ENCODE results near the gene CCDC180. TPM values are rescaled to one million over a fixed set of nuclear protein-coding genes. Genes with fewer than 3 reads are reported as not detected.

The CCDC180 gene
- total RNA-seq, 1 donor from 2014 or later, result 12.5 TPM

- Mint-ChIP-seq H3K36me3 (ENCODE audit: insufficient read depth) (peaks cover 2% of the 10 kb centered on the region), H3K27me3 (no peaks in the 10 kb centered on the region), H3K4me3 (ENCODE audit: low read depth) (no peak overlapping the region), H3K27ac (no peak overlapping the region), H3K4me1 (ENCODE audit: low read depth) (peaks cover 2% of the 10 kb centered on the region), H3K9me3 (ENCODE audit: low read depth) (no peaks in the 10 kb centered on the region)
- DNase-seq (ENCODE audit: low spot score, unreplicated experiment), result no peak
- TF ChIP-seq, protein P1, sequence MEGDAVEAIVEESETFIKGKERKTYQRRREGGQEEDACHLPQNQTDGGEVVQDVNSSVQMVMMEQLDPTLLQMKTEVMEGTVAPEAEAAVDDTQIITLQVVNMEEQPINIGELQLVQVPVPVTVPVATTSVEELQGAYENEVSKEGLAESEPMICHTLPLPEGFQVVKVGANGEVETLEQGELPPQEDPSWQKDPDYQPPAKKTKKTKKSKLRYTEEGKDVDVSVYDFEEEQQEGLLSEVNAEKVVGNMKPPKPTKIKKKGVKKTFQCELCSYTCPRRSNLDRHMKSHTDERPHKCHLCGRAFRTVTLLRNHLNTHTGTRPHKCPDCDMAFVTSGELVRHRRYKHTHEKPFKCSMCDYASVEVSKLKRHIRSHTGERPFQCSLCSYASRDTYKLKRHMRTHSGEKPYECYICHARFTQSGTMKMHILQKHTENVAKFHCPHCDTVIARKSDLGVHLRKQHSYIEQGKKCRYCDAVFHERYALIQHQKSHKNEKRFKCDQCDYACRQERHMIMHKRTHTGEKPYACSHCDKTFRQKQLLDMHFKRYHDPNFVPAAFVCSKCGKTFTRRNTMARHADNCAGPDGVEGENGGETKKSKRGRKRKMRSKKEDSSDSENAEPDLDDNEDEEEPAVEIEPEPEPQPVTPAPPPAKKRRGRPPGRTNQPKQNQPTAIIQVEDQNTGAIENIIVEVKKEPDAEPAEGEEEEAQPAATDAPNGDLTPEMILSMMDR (IDR thresholded peaks at IDR 0.05; ENCODE audit: unreplicated experiment), result no peak
Observed at GRCh38 chr9:97354637-97355036, 47.2 kb downstream of the CCDC180 start.

GRCh38 chr9:97357056-97357455 is 49.6 kb downstream of the CCDC180 start:
- peaks cover 2% of the 10 kb centered on the region for H3K4me1 Mint-ChIP-seq (ENCODE audit: low read depth)
- no peak for DNase-seq (ENCODE audit: low spot score, unreplicated experiment)
- H3K4me3 Mint-ChIP-seq (ENCODE audit: low read depth), result no peak overlapping the region
- TF ChIP-seq, protein P1 (IDR thresholded peaks at IDR 0.05; ENCODE audit: unreplicated experiment), result no peak
- H3K27ac Mint-ChIP-seq, result no peak overlapping the region
- H3K36me3 Mint-ChIP-seq (ENCODE audit: insufficient read depth), result no peaks in the 10 kb centered on the region
- no peaks in the 10 kb centered on the region for H3K27me3 Mint-ChIP-seq
- no peaks in the 10 kb centered on the region for H3K9me3 Mint-ChIP-seq (ENCODE audit: low read depth)

Other genes starting within 250 kb of the CCDC180 start
- 12.8 and 14.2 TPM in 2 replicates for gene TDRD7, start 104.4 kb downstream of the CCDC180 start, total RNA-seq
- 10.1 and 10.6 TPM in 2 replicates for gene TMOD1, start 194.0 kb downstream of the CCDC180 start, total RNA-seq